GM21423 (cell line): ENCODE results near the gene GTF2E1.
"Not testable (repeated sequence)": the region's sequence is repeated elsewhere in the genome, so short reads cannot be mapped to it uniquely, and the experiment has no call there.

ENCODE experiments used
- ATAC-seq: cut with Tn5 transposase; IDR thresholded peaks from one replicate; pipeline ENCODE4 v1.9.1; 2021; ENCODE audit warnings: mild to moderate bottlenecking, moderate library complexity; ENCODE audit not compliant: unreplicated experiment

The GTF2E1 gene

DNA sequence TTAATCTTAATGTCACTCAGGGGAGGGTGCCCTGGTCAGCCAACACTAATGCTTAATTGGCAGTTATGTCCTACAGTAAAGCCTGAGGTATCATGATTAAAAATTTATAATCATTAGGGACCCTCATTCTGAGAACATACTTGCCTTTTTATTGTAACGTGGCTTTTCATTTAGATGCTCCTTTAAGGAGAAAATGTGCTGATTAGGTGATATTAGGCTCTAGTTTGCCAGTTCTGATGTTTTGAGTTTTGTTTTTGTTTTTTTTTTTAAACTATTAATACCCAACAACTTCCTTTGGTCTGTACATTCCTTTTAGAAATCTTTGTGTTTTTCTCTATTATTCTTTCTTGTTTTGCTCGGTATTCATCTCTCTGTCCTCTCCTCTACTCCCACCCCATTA is 10.3 kb downstream of the GTF2E1 start:
- no peak for ATAC-seq

- no peak for ATAC-seq
Measured at GRCh38 chr3:120753810-120754209, 11.3 kb downstream of the GTF2E1 start.

- no peak for ATAC-seq
Measured at GRCh38 chr3:120756061-120756460, 13.5 kb downstream of the GTF2E1 start.

GRCh38 chr3:120758551-120758950 is 16.0 kb downstream of the GTF2E1 start:
- ATAC-seq: not testable (repeated sequence)

GRCh38 chr3:120762615-120763014 is 20.1 kb downstream of the GTF2E1 start:
- no peak for ATAC-seq

- ATAC-seq: peak; percentile 80
Measured at GRCh38 chr3:120763601-120764000, 21.1 kb downstream of the GTF2E1 start.

DNA sequence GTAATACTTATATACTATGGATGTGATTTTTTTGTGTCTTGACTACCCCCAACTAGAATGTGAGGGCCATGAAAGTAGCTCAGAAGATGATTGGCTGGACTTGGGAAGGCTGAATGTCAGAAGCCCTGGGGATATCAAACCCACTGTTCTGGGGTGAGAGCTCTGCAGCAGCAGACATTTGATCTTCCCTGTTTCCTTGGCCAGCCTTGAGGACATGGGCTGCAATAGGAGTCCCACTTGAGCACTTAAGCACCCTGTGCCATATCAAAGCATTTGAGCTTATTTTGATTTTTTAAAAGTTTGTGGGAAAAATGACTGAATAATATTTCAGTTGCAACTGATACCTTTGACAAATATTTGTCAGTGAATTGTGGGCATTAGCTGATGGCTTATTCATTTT is 21.7 kb downstream of the GTF2E1 start:
- ATAC-seq: no peak

- ATAC-seq: peak; percentile 62
Measured at GRCh38 chr3:120765830-120766493, 23.4 kb downstream of the GTF2E1 start.

- no peak for ATAC-seq
Measured at GRCh38 chr3:120766576-120766975, 24.0 kb downstream of the GTF2E1 start.

- no peak for ATAC-seq
Measured at GRCh38 chr3:120767106-120767505, 24.6 kb downstream of the GTF2E1 start.

DNA sequence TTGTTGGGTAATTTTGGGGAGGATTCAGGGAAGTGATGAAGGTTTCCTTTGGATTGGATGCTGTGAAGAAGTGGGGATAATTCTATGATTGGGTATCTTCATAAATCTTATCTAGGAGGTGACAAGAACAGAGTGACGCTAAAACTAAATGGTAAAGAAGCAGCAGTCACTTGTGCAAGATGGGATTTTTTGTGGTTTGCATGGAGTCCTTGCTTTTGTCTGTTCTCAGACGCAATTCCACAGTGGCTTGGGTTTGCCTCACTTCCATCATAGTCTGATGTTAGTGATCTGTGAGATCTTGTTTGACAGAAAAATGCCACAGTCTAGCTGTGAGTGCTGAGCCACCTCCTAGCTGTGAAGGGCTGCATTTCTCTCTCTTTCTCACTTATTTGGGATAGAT is 26.9 kb downstream of the GTF2E1 start:
- ATAC-seq: no peak

- ATAC-seq: no peak
Measured at GRCh38 chr3:120770891-120771290, 28.3 kb downstream of the GTF2E1 start.

DNA sequence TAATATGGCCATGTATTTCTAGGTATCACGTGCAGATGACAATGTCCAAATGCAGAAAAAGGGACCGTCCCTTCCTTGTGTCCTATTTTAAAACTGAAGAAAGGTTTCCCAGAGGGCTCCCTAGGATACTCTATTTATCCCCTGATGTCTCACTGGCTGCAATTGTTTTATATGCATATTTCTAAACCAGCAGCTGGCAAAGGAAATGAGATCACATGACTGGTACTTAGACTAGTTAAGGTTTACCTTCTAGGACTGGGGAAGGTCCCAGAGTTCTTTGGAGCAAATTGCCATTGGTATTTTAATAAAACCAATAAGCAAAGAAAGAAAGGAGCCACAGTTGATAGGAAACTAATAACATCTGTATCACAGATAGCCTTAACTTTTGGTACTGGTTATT is 29.5 kb downstream of the GTF2E1 start:
- ATAC-seq: no peak

- peak; percentile 88 for ATAC-seq
Measured at GRCh38 chr3:120773932-120774331, 31.4 kb downstream of the GTF2E1 start.

DNA sequence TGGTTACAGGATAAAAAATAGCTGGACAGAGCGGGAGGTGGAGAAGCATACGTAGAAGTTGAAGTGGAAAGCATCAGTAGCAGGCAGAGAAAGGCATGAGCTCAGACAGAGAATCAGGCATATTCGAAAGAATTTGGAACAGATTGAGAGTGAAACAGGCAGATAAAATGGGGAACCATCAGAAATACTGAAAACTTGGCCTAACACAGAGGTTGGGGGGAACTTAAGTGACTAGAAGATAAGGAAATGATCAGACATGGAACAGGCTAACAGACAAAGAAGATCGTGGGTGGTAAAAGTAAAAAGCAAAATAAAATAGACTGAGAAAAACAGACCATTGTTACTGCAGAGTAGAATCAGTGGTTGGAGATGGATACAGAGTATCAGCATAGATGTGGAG is 32.9 kb downstream of the GTF2E1 start:
- no peak for ATAC-seq

GRCh38 chr3:120778776-120779175 is 36.2 kb downstream of the GTF2E1 start:
- no peak for ATAC-seq

GRCh38 chr3:120780977-120781376 is 38.4 kb downstream of the GTF2E1 start:
- ATAC-seq: peak; percentile 72

GRCh38 chr3:120785832-120786231 is 43.3 kb downstream of the GTF2E1 start:
- peak; percentile 63 for ATAC-seq

GRCh38 chr3:120791010-120791409 is 48.5 kb downstream of the GTF2E1 start:
- ATAC-seq: no peak

DNA sequence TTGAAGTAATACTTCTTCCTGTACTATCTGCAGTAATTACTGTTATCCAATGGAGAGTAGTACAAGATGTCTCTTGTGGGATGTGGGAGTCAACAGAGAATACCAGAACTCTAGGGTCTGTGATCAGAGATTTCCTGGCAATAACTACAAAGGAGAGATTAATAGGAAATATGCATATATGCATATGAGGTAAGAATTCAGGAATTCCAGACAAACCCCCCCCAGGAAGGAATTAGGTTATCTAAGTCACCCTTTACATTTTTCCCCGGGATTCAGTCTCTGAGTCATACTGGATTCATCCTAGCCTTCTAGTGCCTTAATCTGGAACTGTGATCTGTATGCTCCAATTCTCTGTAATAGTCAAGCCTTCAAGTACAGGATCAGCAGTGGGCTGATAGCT is 49.4 kb downstream of the GTF2E1 start:
- no peak for ATAC-seq

DNA sequence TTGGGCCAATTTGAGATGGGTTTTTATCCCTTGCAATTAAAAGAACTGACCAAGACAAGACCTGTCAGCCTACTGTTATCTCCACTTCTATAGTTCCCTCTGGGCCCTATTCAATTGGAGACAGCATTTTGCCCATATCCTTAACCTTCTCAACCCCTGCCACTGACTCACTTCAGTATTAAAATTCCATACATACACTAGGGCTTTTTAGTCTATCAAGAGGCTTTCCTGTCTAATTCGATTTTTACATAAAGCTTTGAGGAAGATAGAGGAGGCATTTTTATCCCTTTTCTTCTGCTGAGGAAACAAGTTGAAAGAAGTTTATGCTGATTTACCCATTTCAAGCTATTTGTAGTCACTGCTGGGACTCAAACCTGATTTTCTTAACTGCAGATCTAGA is 51.1 kb downstream of the GTF2E1 start:
- ATAC-seq: no peak

DNA sequence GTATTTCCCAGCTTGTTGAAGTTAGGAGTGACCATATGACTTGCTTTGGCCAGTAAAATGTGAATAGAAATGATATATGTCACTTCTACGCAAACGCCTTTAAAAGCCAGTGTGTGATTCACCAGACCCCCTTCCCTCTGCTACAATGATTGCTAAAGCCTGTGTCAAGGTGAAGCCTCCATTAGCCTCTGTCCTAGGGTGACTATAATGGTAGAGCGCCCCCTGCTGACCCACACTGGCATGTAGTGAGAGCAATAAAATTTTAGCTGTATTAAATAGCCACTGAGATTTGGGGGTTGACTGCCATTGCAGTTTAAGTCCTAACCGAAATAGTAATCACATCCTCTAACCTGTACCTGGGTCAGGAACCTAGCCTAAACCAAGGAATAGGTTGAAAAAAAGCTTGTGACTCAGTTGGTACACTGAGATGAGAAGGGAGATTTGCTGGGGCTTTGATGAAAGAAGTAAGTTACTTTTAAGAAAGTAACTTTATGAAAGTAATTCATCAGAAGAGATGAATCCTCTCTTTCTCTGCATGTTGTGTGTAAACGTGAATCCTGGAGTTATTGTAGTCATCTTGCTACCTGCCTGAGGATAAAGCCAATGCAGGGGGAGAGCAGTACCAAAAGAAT is 52.6 kb downstream of the GTF2E1 start:
- peak; percentile 97 for ATAC-seq

DNA sequence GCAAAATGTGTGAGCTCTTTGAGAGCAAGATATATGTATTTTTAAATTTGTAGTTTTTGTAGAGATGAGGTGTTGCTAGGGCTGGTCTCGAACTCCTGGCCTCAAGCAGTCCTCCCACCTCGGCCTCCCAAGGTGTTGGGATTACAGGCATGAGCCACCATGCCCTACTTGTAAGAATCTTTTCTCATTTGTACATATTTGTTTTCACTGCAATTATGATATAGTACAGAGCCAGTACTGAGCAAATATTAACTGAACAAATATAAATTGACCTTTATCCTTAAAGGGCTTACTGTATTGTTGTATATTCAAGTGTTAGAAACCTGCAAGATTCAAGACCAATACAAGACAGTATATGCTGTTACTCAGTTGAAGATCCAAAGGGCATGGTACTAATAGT is 53.4 kb downstream of the GTF2E1 start:
- ATAC-seq: no peak
